ENCODE results near the gene NHERF2.

NHERF2 gene

DNA sequence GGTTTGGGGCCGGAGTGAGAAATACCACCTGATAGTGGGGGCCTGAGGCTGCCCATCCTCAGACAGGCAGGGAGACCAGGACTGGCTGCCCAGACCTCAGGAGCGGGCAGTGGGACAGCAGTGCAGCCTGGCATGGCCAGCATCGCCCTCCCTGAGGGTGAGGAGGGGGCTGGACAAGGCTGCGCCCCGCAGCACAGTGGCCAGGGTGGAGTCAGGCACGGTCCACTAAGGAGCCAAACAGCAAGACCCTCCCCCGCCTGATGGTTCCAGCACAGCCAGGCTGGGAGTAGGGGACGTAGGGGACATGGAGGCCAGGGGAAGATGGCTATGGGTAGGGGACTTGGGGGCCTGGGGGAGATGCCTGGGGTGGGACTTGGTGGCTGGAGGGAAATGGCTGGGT, 20.4 kb upstream of the NHERF2 start:
- Histone ChIP-seq H3K27me3 (replicated peaks; ENCODE audit: insufficient read depth, low read length) (no peaks in the 10 kb centered on the region), H3K79me2 (ENCODE audit: low read length) (peaks cover 75% of the 10 kb centered on the region), H3K4me3 (ENCODE audit: low read length) (no peak overlapping the region), H4K20me1 (ENCODE audit: insufficient read depth, low read length) (peaks cover 6% of the 10 kb centered on the region; the same call in 1 of the 2 replicates), H3K4me1 (ENCODE audit: low read length) (peaks cover 17% of the 10 kb centered on the region; the same call in 1 of the 2 replicates), H3K4me2 (ENCODE audit: low read depth, low read length) (no peak overlapping the region), H2AFZ (ENCODE audit: low read length) (no peak overlapping the region), H3K9ac (ENCODE audit: low read length) (no peak overlapping the region), H3K9me2 (replicated peaks; ENCODE audit: insufficient read depth, low read length) (no peaks in the 10 kb centered on the region), H3F3A (ENCODE audit: insufficient read depth, low read length) (no peaks in the 10 kb centered on the region), H3K27ac (ENCODE audit: low read length) (no peak overlapping the region), H3K36me3 (replicated peaks; ENCODE audit: insufficient read depth, low read length) (no peaks in the 10 kb centered on the region), H3K9me3 (replicated peaks; ENCODE audit: insufficient read depth, low read length) (no peaks in the 10 kb centered on the region)
- TF ChIP-seq, protein P1, sequence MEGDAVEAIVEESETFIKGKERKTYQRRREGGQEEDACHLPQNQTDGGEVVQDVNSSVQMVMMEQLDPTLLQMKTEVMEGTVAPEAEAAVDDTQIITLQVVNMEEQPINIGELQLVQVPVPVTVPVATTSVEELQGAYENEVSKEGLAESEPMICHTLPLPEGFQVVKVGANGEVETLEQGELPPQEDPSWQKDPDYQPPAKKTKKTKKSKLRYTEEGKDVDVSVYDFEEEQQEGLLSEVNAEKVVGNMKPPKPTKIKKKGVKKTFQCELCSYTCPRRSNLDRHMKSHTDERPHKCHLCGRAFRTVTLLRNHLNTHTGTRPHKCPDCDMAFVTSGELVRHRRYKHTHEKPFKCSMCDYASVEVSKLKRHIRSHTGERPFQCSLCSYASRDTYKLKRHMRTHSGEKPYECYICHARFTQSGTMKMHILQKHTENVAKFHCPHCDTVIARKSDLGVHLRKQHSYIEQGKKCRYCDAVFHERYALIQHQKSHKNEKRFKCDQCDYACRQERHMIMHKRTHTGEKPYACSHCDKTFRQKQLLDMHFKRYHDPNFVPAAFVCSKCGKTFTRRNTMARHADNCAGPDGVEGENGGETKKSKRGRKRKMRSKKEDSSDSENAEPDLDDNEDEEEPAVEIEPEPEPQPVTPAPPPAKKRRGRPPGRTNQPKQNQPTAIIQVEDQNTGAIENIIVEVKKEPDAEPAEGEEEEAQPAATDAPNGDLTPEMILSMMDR (IDR thresholded peaks at IDR 0.05; ENCODE audit: low read length): no peak
- no peak for TF ChIP-seq EZH2 (optimal IDR thresholded peaks at IDR 0.05; ENCODE audit: low read depth, low read length)
- no peak for TF ChIP-seq EZH2phosphoT487 (IDR thresholded peaks at IDR 0.05; ENCODE audit: low read length)
- no peak for DNase-seq

DNA sequence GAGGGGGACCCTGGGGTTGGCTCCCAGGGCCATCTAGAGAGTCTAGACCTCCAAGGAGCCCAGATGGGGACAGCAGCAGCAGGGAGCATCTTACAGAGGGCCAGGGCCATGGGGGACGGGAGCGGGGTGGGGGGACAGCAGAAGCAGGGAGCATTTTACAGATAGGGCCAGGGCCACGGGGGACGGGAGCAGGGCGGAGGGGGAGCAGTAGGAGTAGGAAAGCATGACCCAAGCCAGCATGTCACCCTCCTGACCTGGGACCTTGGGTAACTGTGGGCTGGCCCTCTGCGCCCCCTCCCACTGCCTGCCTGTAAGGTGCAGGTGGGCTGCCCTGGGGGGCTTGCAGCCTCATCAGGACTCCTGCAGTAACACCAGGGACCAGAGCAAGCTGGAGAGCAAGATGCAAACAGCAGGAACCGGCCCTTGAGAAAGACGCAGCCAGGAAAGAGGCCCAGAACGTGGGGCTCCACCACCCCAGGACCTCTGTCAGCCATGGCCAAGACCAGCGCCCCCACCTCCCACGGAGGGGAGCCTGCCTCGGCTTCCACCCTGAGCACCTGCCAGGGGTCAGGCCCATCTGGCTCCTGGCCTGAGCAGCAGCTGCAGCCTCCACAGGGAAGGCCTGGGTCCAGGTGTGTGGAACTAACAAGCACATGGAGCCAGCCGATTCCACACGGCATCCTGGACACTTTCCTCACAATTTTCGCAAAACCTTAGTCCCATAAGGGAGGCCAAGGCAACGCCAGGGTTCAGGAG, 19.4 kb upstream of the NHERF2 start:
- H3K4me3 ChIP-seq (ENCODE audit: low read length): peak overlapping the region; percentile 92
- no peaks in the 10 kb centered on the region for H3K36me3 ChIP-seq (replicated peaks; ENCODE audit: insufficient read depth, low read length)
- no peak overlapping the region for H2AFZ ChIP-seq (ENCODE audit: low read length)
- H3K27me3 ChIP-seq (replicated peaks; ENCODE audit: insufficient read depth, low read length): no peaks in the 10 kb centered on the region
- TF ChIP-seq EZH2 (optimal IDR thresholded peaks at IDR 0.05; ENCODE audit: low read depth, low read length) (no peak), EZH2phosphoT487 (IDR thresholded peaks at IDR 0.05; ENCODE audit: low read length) (no peak)
- TF ChIP-seq, protein P1 (IDR thresholded peaks at IDR 0.05; ENCODE audit: low read length): no peak
- H3K9me2 ChIP-seq (replicated peaks; ENCODE audit: insufficient read depth, low read length): no peaks in the 10 kb centered on the region
- no peaks in the 10 kb centered on the region for H3F3A ChIP-seq (ENCODE audit: insufficient read depth, low read length)
- H3K4me2 ChIP-seq (ENCODE audit: low read depth, low read length): peak overlapping the region; percentile 96
- peak overlapping the region; percentile 47; the same call in 1 of the 2 replicates for H3K27ac ChIP-seq (ENCODE audit: low read length)
- no peaks in the 10 kb centered on the region for H3K9me3 ChIP-seq (replicated peaks; ENCODE audit: insufficient read depth, low read length)
- peaks cover 6% of the 10 kb centered on the region; the same call in 1 of the 2 replicates for H4K20me1 ChIP-seq (ENCODE audit: insufficient read depth, low read length)
- peak overlapping the region; percentile 89; the same call in 1 of the 2 replicates for H3K9ac ChIP-seq (ENCODE audit: low read length)
- H3K4me1 ChIP-seq (ENCODE audit: low read length): peaks cover 17% of the 10 kb centered on the region; the same call in 1 of the 2 replicates
- H3K79me2 ChIP-seq (ENCODE audit: low read length): peaks cover 75% of the 10 kb centered on the region
- DNase-seq: no peak

DNA sequence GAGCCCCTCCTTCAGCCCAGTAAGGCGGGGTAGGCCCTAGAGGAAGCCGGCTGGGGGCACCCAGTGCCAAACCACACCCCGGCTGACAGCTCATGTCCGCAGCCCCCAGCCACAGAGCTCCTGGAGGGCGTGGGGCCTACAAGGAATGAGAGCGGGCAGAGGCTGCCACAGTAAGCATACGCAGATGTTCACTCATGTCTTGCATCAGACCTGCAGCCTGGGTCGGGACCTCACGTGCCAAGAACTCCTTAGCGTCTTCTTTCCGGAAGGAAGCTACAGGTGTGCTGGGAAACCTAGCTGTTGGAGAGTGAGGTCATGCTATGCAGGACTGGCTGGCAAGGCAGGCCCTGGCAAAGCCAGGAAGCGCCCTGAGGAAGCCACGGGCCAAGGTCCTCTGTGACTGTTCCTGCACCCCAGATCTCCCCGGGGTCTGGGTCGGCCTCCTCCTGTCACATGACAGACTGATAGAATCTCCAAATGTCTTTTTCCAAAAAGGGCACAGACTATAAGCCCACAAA, 18.6 kb upstream of the NHERF2 start:
- Histone ChIP-seq H3K9me3 (replicated peaks; ENCODE audit: insufficient read depth, low read length) (no peaks in the 10 kb centered on the region), H3K36me3 (replicated peaks; ENCODE audit: insufficient read depth, low read length) (no peaks in the 10 kb centered on the region), H3K79me2 (ENCODE audit: low read length) (peaks cover 71% of the 10 kb centered on the region), H3K4me1 (ENCODE audit: low read length) (peaks cover 17% of the 10 kb centered on the region; the same call in 1 of the 2 replicates), H3F3A (ENCODE audit: insufficient read depth, low read length) (no peaks in the 10 kb centered on the region), H3K4me3 (ENCODE audit: low read length) (peak overlapping the region; percentile 92), H3K9me2 (replicated peaks; ENCODE audit: insufficient read depth, low read length) (no peaks in the 10 kb centered on the region), H4K20me1 (ENCODE audit: insufficient read depth, low read length) (peaks cover 6% of the 10 kb centered on the region; the same call in 1 of the 2 replicates), H2AFZ (ENCODE audit: low read length) (no peak overlapping the region), H3K9ac (ENCODE audit: low read length) (peak overlapping the region; percentile 89), H3K4me2 (ENCODE audit: low read depth, low read length) (peak overlapping the region; percentile 96), H3K27me3 (replicated peaks; ENCODE audit: insufficient read depth, low read length) (no peaks in the 10 kb centered on the region), H3K27ac (ENCODE audit: low read length) (peak overlapping the region; percentile 47; the same call in 1 of the 2 replicates)
- TF ChIP-seq EZH2 (optimal IDR thresholded peaks at IDR 0.05; ENCODE audit: low read depth, low read length): no peak
- no peak for TF ChIP-seq EZH2phosphoT487 (IDR thresholded peaks at IDR 0.05; ENCODE audit: low read length)
- TF ChIP-seq, protein P1 (IDR thresholded peaks at IDR 0.05; ENCODE audit: low read length): no peak
- DNase-seq: no peak
